HG03520 (cell line): ENCODE data around the gene RHBDF2.

Source experiments
- ATAC-seq: cut with Tn5 transposase; IDR thresholded peaks from one replicate; pipeline ENCODE4 v1.9.1; 2021; ENCODE audit warnings: mild to moderate bottlenecking, moderate library complexity; ENCODE audit not compliant: unreplicated experiment

Gene RHBDF2

DNA sequence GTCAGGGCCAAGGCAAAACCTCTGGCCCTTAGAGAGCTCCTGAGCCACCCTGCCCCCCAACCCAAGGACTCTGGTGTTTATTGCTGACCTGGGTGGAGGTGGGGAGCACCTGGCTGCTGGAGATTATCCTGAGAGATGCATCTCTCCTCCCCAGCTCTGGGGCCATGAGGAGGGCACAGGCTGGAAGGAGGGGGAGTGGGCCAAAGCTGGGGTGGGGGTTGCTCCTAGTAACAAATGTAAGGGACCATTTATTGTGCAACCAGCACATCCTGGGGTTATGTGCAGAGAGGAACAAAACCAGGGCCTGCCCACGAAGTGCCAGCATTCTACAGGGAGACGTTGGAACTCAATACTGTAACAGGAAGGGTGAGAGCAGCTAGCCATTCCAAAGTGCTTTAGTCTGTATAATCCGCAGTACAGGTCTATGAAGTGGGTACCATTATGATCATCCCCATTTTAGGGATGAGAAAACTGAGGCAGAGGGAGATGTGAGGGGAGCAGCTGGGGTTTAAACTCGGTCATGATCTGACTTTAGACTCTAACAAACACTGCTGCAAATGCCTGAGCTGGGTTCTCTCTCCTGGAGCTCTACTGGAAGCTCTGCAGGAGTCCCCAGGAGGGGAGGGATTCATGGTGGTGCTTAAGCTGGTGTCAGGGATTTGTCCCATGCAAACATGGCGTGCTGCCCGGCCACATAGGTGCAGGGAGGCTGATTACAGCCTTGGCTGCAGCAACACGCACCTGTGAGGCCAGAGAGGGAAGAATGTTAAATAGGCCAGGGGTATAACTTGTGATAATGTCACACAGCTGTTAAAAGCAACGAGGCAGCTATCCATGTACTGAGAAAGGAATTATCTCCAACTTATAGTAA lies 1.4 kb upstream of the RHBDF2 start:
- no peak for ATAC-seq

GRCh38 chr17:76501827-76502307 lies 644 bp upstream of the RHBDF2 start:
- ATAC-seq: no peak

DNA sequence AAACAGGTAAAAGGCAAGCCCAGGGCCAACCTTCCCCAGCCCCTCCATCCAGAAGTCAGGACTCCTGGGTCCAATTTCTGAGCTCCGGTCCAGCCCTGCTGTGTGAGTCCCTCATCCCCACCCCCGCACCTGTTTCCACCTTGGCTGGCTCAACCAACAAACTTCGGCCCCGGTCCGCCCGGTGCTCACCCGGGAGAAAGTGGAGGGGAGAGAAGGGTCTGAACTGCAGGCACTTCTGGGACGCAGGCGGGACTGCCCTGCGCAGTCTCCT lies 541 bp downstream of the RHBDF2 start:
- peak; percentile 13 for ATAC-seq

DNA sequence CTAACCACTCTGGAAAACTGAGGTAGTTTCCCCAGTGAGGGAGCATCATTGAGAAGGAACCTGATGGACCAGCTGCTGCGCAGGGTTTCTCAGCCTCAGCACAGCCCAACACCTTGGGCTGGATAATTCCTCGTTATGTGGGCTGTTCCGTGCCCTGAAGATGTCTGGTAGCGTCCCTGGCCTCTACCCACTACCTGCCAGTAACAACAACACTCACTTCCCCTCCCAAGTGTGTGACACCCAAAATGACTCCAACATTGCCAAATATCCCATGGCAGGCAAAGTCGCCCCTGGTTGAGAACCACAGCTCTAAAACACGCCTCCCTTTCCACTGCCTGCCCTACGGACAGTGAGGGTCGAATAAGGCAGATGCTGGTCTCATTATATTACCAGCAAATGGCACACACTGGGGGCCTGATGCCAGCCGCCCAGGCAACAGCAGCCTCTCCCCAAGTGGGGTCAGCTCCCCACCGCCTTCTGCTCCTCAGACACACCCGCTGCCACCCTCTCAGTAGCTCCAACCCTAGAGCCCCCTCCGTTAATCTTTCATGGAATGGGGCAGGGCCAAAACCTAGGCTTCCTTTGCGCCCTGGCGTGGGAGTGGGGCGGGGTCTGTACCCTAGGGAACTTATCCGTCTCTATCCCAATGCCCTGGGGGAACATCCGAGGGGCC lies 1.0 kb downstream of the RHBDF2 start:
- no peak for ATAC-seq

DNA sequence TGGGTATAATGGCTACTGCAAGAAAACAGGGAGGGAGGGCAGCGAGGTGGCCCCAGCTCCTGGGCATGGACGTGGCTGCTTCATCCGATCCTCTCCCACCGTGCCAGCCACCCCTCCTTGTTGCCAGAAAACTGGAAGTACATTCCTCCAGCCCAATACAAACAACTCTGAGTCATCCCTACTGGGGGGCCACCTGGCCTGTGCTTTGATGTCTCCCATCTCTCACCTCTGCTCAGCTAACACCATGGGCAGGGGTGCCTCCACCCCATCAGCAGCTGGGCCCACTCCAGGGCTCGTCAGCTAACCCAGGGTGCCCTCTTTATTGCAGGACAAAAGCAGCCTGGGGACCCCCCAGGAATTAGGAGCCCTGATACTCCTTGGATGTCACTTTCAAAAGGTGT lies 2.0 kb downstream of the RHBDF2 start:
- ATAC-seq: no peak

DNA sequence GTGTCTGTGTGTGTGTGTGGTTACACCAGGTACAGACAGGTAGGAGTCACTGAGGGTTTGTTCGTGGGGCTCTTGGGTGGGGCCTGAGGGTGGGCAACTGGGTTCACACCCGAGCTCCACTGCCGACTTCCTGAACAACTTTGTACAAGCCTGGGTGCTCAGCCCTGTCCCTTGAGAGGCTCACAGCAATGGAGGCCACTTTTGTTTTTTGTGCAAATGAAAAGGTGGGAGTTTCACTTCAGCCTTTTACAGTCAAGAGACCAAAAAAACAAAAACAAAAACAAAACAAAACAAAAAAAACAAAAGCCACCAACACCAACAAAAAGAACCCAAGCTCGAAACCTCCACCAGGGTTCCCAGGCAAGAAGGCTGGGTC lies 2.4 kb downstream of the RHBDF2 start:
- no peak for ATAC-seq

- ATAC-seq: no peak
These were observed 3.0 kb downstream of the RHBDF2 start for GRCh38 chr17:76497979-76498875.

- no peak for ATAC-seq
These were observed 3.6 kb downstream of the RHBDF2 start for GRCh38 chr17:76497699-76497978.

DNA sequence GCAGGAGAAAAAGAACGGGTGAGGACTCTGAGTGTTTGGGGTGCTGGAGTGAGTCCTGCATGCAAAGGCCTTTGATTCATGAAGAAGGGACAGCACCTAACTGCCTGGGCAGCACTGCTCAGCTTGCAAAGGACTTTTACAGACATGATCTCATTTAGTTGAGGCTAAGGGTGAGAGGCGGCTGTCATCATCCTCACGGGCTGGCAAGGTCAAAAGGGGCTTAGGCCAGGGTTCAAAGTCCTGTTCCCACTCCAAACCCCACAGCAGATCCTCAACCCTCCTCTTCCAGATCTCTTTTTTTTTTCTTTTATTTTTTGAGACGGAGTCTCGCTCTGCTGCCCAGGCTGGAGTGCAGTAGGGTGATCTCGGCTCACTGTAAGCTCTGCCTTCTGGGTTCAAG lies 4.8 kb downstream of the RHBDF2 start:
- ATAC-seq: no peak

DNA sequence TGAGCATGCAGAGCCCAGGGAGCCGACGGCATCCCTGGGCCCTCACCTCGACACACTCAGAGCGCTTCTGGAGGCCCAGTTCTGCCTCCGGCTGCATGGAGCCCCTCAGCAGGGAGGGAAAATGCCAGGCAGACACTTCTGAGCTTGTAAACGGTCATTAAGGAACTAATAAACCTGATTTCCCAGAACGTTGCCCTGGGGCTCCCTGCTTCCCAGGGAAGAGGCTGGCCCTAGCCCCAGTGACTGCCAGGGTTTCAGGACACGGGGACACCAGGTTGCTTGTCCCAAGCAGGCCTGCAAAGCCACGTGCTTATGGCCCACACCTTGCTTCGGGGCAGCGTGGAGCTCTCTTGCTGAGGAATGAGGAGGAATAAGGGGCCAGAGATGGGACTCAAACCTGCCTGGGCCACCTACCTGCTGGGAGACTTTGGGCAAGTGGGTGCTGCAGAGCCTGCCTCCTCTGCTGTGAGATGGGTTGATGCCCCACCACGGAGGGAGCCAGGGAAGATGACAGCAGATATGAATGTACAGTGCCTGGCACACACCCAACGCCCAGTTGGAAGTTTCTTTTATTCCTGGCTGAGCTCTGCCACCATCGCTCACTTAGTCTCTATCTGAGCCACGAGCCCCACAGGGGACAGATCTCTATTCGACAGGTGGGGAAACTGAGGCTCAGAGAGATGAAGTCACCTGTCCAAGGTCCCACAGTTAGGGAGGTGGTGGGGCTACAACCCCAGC lies 5.4 kb downstream of the RHBDF2 start:
- no peak for ATAC-seq

DNA sequence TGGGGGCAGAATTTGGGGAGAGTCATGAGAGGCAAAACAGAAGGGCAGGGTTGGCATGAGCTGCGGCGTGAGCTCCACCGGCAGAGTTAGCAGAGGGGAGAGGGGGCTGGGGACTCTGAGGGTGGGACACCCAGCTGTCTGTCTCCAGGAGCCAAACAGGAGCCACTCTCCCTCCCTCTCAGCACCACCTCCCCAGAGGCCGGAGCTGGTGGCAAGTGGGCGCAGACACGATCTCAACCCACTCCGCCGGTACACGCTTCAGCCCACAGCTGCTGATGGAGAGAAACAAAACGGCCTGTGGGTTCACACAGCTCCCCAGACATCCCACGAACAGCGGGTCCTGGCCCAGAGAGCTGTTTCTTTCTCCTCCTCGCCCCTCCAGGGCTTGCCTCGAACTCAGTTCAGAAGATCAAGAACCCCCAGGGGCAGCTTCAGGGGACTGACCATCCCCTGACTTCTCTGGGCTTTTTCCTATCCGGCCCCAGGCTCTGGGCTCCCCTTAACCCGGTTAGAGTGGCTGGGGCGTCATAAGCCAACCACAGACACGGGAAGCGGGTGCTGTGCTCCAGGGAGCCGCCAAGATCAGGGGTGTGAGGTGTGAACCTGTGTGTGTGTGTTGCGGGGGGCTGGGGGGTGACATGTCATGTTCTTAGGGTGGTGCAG lies 7.6 kb downstream of the RHBDF2 start:
- ATAC-seq: no peak

- peak; percentile 36 for ATAC-seq
These were observed 8.2 kb downstream of the RHBDF2 start for GRCh38 chr17:76492989-76493501.

- peak; percentile 27 for ATAC-seq
These were observed 8.9 kb downstream of the RHBDF2 start for GRCh38 chr17:76492123-76492988.

GRCh38 chr17:76491271-76492122 lies 9.7 kb downstream of the RHBDF2 start:
- no peak for ATAC-seq

DNA sequence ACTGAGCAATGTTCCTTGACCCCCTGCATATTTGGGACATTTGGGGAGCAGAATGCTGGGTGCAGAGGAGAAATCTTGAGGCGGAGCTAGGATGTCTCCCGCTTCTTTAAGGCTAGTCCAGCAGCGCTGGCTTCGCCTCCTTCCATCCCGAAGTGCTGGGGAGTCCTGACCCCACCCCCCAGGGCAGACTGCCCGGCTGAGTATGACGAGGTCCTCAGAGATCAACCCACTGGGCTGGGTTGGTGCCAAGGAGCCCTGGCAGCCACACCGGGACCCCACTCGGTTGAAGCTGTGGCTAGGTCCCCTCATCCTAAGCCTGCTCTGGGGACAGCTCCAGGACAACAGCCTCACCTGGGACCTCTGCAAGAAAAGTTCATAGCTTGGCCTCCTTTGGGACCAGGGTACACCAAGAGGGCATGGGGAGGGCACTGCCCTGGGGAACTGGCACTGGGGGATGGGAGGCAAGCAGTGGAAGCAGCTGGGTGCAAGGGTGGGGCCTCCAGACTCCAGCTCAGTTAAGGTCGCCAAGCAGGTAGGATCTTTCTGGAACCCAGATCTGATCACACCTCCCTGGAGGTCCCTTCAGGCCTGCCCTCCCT lies 11.0 kb downstream of the RHBDF2 start:
- ATAC-seq: no peak

- ATAC-seq: no peak
These were observed 13.6 kb downstream of the RHBDF2 start for GRCh38 chr17:76487451-76488192.

DNA sequence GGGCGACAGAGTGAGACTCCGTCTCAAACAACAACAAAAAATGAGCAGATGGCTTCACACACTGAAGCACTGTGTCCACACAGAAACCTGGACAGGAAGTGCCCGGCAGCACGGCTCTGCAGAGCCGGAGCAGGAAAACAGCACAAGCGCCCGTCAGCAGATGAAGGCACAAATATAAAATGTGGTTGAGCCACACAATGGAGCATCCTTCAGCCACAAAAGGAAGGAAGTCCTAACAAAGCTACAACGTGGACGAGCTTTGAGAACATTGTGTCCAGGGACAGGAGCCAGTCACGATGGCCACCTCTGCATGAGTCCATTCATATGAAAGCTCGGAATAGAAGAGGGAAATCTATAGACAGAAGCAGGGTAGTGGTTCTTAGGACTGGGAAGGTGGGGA lies 15.7 kb downstream of the RHBDF2 start:
- no peak for ATAC-seq
